Tibial nerve (tissue), 4 donors: Measurements from ENCODE around the gene EVA1C.

Experiments
- CTCF ChIP-seq, 5 experiments: fragments of 200-600 bp in 3 of 5; fragments of 450-650 bp in 2 of 5; sonication (generic) in 3 of 5; IDR thresholded peaks; one replicate each; pipeline ENCODE4 v1.5.1; 2016 to 2019; ENCODE audit warnings: antibody characterized with exemption in 5 of 5, mild to moderate bottlenecking in 3 of 5, moderate library complexity in 2 of 5
- EP300 ChIP-seq, 2 donors: sonication (generic); formaldehyde crosslinking; IDR thresholded peaks; one replicate each; pipeline ENCODE4 v1.6.1; 2017; ENCODE audit warnings: antibody characterized with exemption in 2 of 2, mild to moderate bottlenecking in 1 of 2
- POLR2A ChIP-seq, 2 donors: fragments of 450-650 bp; IDR thresholded peaks; one replicate each; pipeline ENCODE4 v1.6.1; 2017; ENCODE audit warnings: antibody characterized with exemption in 2 of 2, mild to moderate bottlenecking in 2 of 2, moderate library complexity in 2 of 2

- TF ChIP-seq EP300 (IDR thresholded peaks at IDR 0.05) (no peak), CTCF (IDR thresholded peaks at IDR 0.05) (no peak), POLR2A (IDR thresholded peaks at IDR 0.05) (no peak)
Observed at GRCh38 chr21:32474179-32475059, 61.9 kb downstream of the EVA1C start.
